Measurements from ENCODE around the gene ASH1L.
A peak's percentile ranks its signal among the peaks of the same experiment; 100 is the strongest.
"Not testable (repeated sequence)": the region's sequence is repeated elsewhere in the genome, so short reads cannot be mapped to it uniquely, and the experiment has no call there.

The ASH1L gene, protein sequence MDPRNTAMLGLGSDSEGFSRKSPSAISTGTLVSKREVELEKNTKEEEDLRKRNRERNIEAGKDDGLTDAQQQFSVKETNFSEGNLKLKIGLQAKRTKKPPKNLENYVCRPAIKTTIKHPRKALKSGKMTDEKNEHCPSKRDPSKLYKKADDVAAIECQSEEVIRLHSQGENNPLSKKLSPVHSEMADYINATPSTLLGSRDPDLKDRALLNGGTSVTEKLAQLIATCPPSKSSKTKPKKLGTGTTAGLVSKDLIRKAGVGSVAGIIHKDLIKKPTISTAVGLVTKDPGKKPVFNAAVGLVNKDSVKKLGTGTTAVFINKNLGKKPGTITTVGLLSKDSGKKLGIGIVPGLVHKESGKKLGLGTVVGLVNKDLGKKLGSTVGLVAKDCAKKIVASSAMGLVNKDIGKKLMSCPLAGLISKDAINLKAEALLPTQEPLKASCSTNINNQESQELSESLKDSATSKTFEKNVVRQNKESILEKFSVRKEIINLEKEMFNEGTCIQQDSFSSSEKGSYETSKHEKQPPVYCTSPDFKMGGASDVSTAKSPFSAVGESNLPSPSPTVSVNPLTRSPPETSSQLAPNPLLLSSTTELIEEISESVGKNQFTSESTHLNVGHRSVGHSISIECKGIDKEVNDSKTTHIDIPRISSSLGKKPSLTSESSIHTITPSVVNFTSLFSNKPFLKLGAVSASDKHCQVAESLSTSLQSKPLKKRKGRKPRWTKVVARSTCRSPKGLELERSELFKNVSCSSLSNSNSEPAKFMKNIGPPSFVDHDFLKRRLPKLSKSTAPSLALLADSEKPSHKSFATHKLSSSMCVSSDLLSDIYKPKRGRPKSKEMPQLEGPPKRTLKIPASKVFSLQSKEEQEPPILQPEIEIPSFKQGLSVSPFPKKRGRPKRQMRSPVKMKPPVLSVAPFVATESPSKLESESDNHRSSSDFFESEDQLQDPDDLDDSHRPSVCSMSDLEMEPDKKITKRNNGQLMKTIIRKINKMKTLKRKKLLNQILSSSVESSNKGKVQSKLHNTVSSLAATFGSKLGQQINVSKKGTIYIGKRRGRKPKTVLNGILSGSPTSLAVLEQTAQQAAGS (N-terminal part only)

DNA sequence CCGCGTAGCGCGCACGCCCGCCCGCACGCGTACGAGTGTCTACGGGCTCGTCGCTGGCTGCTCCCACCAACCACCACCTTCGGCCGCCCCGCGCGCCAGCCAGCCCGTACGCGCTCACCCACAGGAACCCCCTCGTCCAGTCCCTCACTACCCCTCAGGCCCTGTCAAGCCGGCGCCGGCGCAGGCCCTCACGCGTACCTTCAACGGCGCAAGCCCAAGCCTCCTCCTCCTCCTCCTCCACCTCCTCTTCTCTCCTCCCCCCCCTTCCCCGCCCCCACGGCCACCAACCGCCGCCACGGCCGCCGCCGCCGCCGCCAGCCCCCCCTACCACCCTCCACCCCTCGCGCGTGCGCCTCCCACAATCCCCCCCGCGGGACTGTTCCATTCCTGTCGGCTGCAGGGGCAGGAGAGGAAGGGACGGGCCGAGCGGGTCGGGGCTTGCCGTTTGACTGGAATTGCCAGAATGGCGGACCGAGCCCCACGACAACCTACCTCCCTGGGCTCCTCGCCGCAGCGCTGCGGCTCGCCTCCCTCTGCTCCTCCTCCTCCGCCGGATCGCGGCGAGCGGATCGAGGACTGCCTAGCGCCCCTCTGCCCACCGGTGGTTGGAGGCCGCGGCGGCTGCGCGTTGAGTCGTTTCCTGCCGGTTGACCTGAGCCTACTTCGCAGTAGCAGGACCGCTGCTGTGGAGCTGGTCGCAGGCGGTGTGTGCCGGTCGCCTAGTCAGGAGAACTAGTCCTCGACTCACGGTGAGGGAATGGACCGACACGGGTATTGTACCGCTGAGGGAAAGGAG lies at the start of gene ASH1L:
ASH1L (minus strand) TSS at position 223 of the 796 bp plus-strand sequence. CDS start 41,284 bp downstream, outside the sequence.
- DNase-seq (ENCODE audit: low read depth in 2 of 2, low spot score in 1 of 2), result peak; percentile 85 to 92

DNA sequence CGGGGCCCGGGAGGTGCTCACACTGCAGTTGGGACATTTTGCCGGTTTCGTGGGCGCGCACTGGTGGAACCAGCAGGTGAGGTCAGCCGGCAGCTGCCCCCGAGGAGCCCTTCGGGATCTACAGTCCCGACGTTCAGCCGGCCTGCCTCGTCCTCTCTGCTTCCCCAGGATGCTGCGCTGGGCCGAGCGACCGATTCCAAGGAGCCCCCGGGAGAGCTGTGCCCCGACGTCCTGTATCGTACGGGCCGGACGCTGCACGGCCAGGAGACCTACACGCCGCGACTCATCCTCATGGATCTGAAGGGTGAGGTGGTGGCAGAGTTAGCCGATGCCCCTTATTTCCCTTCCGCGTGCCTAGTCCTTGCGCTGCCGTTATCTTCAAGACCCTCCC lies 47.6 kb upstream of the ASH1L start:
- DNase-seq (ENCODE audit: low read depth in 2 of 2, low spot score in 1 of 2), result not testable (repeated sequence)

DNA sequence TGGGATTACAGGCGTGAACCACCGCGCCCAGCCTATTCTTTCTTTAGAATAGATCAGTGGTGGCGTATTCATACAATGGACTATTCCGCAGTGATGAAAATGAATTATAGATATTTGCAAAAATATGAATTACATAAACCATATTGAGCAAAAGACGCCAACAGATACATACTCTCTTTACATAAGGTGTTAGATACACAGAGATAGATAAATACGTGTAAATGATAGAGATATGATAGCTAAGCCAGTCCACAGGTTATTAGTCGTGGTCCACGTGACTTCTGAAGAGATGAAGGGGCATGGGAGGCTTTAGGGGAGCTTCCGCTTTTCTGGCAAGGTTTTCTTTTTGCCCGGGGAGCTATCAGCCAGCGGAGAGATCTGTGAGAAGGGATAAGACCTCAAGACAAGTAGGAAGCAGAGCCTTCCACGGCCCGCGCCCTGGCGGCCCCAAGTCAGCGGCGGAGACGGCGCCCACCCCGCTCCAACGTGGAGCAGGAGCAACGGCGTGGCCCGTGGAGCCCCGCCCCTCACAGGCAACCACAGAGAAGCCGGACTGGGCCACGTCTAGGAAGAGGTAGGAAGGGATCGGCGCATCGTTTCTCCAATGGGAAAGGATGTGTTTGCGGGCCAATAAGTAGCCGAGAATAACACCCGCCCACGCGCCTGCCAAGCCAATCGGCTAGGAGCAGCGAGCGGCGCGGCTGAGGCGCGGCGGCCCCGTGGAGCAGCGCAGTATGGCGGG lies 47.1 kb upstream of the ASH1L start, which contains the start of gene MSTO1:
MSTO1 (plus strand) TSS at position 704 of the 742 bp plus-strand sequence; CDS start at position 735, 31 bp downstream.
- DNase-seq (ENCODE audit: low read depth in 2 of 2, low spot score in 1 of 2), result peak; percentile 72 to 87

DNA sequence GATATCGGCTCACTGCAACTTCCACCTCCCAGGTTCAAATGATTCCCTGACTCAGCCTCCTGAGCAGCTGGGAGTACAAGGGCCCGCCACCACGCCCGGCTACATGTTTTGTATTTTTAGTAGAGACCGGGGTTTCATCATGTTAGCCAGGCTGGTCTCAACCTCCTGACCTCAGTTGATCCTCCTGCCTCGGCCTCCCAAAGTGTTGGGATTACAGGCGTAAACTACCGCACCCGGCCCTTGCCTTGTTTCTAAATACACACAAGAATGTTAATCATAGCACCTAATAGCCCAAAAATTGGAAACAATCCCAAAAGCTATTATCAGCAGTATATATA lies 46.3 kb upstream of the ASH1L start:
- no peak for DNase-seq (ENCODE audit: low read depth in 2 of 2, low spot score in 1 of 2)

DNA sequence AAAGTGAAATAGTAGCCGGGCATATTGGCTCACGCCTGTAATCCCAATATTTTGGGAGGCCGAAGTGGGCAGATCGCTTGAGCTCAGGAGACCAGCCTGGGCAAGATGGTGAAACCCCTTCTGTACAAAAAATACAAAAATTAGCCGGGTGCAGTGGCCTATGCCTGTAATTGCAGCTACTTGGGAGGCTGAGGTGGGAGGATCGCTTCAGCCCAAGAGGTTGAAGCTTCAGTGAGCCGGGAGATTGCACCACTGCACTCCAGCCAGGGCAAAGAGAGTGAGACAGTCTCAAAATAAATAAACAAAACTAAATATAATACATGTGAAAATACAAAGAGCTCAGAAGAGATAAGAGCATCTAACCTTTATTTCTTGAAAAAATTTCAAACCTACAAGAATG lies 45.1 kb upstream of the ASH1L start:
- no peak for DNase-seq (ENCODE audit: low read depth in 2 of 2, low spot score in 1 of 2)

DNA sequence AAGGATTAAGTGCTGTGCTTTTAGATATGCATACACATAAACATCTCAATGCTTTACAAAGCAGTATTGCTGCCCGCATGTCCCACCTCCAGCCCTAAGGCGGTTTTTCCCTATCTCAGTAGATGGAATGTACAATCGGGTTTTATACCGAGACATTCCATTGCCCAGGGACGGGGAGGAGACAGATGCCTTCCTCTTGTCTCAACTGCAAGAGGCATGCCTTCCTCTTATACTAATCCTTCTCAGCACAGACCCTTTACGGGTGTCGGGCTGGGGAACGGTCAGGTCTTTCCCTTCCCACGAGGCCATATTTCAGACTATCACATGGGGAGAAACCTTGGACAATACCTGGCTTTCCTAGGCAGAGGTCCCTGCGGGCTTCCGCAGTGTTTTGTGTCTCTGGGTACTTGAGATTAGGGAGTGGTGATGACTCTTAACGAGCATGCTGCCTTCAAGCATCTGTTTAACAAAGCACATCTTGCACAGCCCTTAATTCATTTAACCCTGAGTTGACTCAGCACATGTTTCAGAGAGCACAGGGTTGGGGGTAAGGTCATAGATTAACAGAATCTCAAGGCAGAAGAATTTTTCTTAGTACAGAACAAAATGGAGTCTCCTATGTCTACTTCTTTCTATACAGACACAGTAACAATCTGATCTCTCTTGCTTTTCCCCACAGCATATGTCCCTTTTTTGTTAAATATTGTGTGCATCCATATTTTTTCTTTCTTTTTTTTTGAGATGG lies 37.4 kb upstream of the ASH1L start:
- DNase-seq (ENCODE audit: low read depth in 2 of 2, low spot score in 1 of 2), result not testable (repeated sequence)

DNA sequence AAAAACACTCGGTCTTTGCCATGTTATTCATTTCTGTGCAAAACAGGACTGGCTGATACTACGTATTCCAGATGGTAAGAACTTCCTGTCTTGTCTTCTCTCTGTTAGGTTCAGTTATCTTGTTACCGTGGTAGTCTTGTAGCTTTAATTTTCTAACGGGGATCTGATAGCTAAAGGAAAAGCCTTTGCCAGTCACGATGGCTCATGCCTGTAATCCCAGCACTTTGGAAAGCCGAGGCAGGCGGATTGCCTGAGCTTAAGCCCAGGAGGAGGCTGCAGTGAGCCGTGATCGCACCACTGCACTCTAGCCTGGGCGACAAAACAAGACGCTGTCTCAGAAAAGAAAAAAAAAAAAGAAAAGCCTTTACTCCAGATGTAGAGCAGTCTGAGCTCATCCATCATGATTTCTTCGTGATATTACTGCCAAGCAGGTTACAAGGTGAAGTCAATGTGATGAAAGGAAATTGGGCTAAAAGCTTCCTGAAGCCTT lies 36.3 kb upstream of the ASH1L start:
- no peak for DNase-seq (ENCODE audit: low read depth in 2 of 2, low spot score in 1 of 2)

DNA sequence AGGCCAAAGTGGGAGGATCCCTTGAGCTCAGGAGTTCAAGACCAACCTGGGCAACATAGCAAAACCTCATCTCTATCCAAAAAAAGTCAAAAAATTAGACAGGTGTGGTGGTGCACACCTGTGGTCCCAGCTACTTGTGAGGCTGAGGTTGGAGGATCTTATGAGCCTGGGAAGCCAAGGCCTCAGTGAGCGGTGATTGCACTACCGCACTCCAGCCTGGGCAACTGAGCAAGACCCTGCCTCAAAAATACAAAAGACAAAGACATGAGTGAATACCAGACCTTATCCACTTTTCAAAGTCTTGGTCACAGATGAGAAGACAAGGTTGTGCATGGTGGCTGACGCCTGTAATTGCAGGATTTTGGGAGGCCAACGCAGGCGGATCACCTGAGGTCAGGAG lies 34.3 kb upstream of the ASH1L start:
- DNase-seq (ENCODE audit: low read depth in 2 of 2, low spot score in 1 of 2), result no peak

DNA sequence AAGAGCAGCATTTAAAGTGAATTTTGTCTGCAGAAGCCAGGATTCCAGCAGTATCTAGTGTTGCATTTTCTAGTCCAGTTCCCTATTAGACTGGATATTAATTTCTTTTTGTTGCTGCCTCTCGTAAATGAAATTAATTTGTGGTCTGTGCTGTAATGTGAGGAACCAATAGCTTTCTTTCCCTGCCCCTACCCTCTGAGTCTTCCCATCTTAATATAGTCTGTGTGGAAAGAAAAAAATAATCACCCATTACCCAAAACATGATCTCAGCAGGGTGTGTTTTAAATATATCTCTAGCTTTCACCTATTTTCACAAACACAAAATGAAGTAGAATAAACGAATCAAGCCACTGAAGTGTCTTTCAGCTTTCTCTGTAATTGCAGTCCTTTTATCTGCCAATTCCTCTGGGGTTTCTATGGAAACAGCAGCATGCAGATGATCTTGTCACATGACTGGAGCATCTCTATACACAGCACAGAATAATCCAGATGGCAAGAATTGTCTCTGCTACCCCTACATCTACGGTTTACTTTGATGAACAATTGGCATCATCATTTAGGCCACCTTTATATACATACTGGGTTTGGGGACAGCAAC lies 33.4 kb upstream of the ASH1L start:
- DNase-seq (ENCODE audit: low read depth in 2 of 2, low spot score in 1 of 2), result not testable (repeated sequence)

DNA sequence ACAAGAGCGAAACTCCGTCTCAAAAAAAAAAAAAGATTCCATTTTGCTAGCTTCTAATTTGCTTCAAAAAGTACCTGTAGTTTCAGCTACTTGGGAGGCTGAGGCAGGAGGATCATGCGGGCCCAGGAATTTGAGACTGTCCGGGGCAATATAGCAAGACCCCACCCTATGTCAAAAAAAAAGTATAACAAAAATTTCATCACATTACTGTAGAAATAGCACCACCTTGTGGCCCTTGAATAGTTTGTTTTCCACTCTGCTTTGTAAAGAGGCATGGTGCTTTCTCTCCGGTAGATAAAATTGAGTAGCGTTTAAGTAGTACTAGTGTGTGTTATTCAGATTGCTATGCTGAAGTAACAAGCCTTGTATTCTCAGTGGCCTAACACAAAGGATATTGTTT lies 29.2 kb upstream of the ASH1L start:
- DNase-seq (ENCODE audit: low read depth in 2 of 2, low spot score in 1 of 2), result no peak

DNA sequence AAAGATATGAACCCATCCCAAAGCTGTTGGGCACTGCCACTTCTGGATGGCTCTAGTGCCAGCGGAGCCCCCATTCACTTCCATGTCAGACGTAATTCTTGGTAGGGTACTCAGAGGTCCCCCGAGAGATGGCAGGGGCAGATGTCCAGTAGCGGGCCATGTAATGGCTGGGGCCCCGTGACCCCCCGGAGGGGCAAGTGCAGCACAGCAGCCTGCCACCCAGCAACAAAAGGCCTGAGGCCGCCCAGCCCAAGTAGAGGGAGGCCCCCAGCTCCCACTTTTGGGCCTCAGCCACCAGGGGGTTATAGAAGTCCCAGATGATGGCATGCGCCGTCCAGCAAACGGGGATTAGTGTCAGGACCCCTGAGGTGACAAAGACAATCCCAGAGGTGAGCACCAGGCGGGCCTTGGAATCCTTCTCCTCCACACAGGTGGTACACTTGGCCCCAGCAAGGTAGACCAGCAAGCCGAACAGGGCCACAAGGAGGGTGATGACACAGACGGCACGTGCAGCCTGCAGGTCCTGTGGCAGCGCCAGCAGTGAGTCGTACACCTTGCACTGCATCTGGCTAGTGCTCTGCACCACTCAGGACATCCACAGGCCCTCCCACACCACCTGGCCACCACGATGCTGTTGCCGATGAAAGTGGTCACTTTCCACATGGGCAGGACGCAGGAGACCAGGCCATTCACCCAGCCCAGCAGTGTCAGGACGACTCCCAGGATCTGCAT lies 28.1 kb upstream of the ASH1L start:
- not testable (repeated sequence) for DNase-seq (ENCODE audit: low read depth in 2 of 2, low spot score in 1 of 2)

DNA sequence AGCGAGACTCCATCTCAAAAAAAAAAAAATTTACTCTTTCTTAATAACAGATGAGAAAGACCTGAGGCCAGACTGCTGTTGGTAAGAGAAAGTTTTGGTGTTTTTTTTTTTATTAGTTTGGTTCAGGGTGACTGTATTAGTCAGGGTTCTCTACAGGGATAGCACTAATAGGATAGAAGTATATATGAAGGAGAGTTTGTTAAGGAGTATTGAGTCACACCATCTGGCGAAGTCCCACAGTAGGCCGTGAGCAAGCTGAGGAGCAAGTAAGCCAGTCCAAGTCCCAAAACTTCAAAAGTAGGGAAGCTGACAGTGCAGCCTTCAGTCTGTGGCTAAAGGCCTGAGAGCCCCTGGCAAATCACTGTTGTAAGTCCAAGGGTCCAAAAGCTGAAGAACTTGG lies 26.7 kb upstream of the ASH1L start:
- not testable (repeated sequence) for DNase-seq (ENCODE audit: low read depth in 2 of 2, low spot score in 1 of 2)

DNA sequence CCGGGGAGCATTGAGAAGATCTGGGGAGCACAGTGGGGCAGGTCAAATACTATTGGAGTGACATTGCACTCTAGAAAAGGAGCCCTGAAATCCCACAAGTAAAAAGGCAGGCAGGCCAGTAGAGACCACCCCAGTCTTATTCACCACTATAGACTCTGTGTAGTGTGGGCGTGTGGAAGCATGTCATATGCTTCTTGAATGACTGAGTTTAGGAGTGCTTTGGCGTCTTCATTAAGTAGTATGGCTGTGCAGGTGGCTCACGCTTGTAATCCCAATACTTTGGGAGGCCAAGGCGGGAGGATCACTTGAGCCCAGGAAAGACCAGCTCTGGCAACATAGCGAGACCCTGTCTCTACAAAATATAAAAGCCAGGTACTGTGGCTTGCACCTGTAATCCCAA lies 21.2 kb upstream of the ASH1L start:
- not testable (repeated sequence) for DNase-seq (ENCODE audit: low read depth in 2 of 2, low spot score in 1 of 2)

DNA sequence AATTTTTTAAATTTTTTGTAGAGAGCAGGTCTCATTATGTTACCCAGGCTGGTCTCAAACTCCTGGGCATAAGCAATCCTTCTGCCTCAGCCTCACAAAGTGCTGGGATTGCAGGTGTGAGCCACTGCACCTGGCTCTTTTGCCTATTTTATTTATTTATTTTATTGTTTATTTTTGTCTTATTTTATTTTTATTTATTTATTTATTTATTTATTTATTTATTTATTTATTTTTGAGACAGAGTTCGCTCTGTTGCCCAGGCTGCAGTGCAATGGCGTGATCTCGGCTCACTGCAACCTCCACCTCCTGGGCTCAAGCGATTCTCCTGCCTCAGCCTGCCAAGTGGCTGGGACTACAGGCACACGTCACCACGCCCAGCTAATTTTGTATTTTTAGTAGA lies 13.0 kb upstream of the ASH1L start:
- not testable (repeated sequence) for DNase-seq (ENCODE audit: low read depth in 2 of 2, low spot score in 1 of 2)

DNA sequence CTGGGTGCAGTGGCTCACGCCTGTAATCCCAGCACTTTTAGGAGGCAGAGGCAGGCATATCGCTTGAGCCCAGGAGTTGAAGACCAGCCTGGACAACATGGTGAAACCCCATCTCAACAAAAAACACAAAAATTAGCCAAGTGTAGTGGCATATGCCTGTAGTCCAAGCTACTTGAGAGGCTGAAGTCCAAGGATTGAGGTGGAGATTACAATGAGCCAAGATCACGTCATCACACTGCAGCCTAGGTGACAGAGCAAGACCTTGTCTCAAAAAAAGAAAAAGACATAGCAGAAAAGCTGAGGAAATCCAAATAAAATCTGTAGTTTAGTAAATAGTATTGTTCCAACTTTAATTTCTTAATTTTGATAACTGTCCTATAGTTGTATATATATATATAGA lies 11.5 kb upstream of the ASH1L start:
- DNase-seq (ENCODE audit: low read depth in 2 of 2, low spot score in 1 of 2), result no peak

DNA sequence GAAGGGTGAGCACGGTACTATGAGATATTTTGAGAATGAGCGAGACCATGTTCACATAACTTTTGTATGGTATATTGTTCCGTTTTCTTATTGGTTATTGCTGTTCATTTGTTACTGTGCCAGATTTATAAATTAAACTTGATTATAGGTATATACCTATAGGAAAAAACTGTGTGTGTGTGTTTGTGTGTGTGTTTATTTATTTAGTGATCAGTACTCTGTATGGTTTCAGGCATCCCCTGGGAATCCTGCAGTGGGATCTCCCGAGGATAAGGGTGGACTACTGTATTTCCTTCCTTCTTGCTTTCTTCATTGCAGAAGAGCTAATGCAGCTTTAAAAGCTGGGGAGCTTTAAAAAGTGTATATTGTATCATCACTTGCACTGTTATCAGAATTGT lies 8.0 kb upstream of the ASH1L start:
- no peak for DNase-seq (ENCODE audit: low read depth in 2 of 2, low spot score in 1 of 2)

DNA sequence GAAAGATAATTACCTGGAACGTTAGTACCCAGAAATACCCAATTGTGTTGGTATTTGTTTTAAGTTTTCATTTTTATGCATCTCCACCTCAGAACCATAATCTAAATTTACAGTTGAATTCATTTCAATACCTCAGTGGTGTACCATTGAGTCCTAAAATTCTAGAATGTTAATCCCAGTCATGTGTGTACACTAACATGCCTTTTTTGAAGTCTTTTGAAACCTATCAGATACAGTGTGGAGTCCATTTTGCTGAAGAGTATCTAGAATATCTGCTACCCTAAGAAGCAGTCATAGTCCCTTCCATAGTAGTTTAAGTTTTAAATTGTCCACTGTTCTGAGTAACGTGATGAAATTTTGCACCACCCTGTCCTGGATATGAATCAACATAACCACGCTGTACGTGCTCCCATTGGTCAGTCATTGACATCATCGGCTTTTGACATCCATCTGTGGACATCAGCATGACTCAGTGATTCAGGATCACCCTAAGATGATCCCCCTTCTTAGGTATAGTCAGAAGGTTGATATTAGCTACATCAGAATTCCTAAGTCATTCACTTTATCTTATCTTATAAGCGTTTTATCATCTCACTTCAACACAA lies 7.5 kb upstream of the ASH1L start:
- DNase-seq (ENCODE audit: low read depth in 2 of 2, low spot score in 1 of 2), result no peak

Data from stimulated activated CD8-positive, alpha-beta memory T cell treated with anti-CD3 and anti-CD28 coated beads, Interleukin-4, amount 100 ng/mL, for 1 hour (primary cell).